Ishikawa (cell line): ENCODE data around the gene PLXNA2.

Source experiments
- CREB1 ChIP-seq: IDR thresholded peaks from 2 replicates; pipeline ENCODE4 v1.6.1; 2012; ENCODE audit warnings: low read depth
- EGR1 ChIP-seq: IDR thresholded peaks from 2 replicates; pipeline ENCODE4 v1.6.1; 2012
- EP300 ChIP-seq: IDR thresholded peaks from 2 replicates; pipeline ENCODE4 v1.6.1; 2012; ENCODE audit warnings: borderline replicate concordance
- FOXM1 ChIP-seq: IDR thresholded peaks from 2 replicates; pipeline ENCODE4 v1.6.1; 2012; ENCODE audit warnings: low read depth, borderline replicate concordance
- MAX ChIP-seq: IDR thresholded peaks from 2 replicates; pipeline ENCODE4 v1.6.1; 2012
- RAD21 ChIP-seq: IDR thresholded peaks from 2 replicates; pipeline ENCODE4 v1.6.1; 2012; ENCODE audit warnings: low read depth
- REST ChIP-seq: IDR thresholded peaks from 2 replicates; pipeline ENCODE4 v1.6.1; 2012; ENCODE audit warnings: low read depth, mild to moderate bottlenecking

- TF ChIP-seq RAD21 = no peak
- TF ChIP-seq FOXM1 = no peak
- TF ChIP-seq MAX = no peak
- TF ChIP-seq EGR1 = no peak
- TF ChIP-seq REST = no peak
- TF ChIP-seq CREB1 = no peak
- no peak for TF ChIP-seq EP300
Observed at GRCh38 chr1:208216806-208217205, 27.4 kb downstream of the PLXNA2 start.
